ENCODE data around the gene CWC27.

DNA sequence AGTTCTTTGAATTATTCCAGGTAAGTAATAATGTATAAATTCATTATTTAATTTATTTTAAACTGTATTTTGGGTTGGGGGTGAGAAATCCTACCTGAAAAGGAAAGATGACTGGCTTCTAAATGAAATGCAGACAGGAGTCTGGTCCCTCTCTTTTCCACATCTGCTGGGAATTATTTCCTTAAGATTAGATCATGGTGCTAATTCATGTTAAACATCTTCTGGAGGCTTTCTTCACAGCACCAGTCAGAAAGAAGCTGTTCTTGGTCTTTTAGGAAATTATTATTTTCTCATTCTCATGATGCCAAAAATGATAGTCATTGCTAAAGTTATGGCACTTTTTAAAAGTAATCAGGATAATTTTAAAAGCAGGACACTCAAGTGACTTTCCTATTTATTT lies 254.2 kb downstream of the CWC27 start:
- TF ChIP-seq, protein P1, sequence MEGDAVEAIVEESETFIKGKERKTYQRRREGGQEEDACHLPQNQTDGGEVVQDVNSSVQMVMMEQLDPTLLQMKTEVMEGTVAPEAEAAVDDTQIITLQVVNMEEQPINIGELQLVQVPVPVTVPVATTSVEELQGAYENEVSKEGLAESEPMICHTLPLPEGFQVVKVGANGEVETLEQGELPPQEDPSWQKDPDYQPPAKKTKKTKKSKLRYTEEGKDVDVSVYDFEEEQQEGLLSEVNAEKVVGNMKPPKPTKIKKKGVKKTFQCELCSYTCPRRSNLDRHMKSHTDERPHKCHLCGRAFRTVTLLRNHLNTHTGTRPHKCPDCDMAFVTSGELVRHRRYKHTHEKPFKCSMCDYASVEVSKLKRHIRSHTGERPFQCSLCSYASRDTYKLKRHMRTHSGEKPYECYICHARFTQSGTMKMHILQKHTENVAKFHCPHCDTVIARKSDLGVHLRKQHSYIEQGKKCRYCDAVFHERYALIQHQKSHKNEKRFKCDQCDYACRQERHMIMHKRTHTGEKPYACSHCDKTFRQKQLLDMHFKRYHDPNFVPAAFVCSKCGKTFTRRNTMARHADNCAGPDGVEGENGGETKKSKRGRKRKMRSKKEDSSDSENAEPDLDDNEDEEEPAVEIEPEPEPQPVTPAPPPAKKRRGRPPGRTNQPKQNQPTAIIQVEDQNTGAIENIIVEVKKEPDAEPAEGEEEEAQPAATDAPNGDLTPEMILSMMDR (IDR thresholded peaks at IDR 0.05), result no peak
- TF ChIP-seq POLR2A (IDR thresholded peaks at IDR 0.05), result no peak
- no peak for TF ChIP-seq POLR2AphosphoS5 (IDR thresholded peaks at IDR 0.05)
